Endometrium (tissue), 2 donors: Measurements from ENCODE around the gene CES2.
"Not testable (repeated sequence)": the region's sequence is repeated elsewhere in the genome, so short reads cannot be mapped to it uniquely, and the experiment has no call there.

ENCODE experiments used
- FAIRE-seq: peaks from 2 replicates; lab custom pipeline; 2012; peaks lifted over from hg19 to GRCh38; lab: Jason Lieb, UNC
- donor health status: control.
- donor health status: control.

Gene CES2

DNA sequence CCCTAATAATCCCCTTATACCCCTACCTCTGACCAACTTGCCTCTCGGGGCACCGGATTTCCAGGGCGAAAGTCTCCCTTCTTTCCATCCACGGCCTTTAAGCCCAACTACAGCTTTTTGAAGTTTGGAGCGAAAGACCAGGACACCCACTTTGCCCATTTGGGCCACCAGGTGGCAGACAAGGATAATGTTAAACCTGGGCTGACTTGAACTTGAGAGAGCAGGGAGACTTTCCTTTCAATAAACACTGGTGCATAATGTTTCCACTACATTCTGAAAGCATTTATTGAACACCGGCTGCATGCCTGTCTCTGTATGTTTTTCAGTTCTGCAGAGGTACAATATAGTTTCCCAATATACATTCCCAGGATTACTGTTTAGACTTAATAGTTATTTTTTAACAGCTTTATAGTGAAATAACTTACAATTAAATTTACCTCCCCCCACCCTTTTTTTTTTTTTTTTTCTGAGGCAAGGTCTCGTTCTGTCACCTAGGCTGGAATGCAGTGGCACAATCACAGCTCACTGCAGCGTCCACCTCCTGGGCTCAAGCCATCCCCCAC, 18.9 kb downstream of the CES2 start:
- FAIRE-seq, result no peak

DNA sequence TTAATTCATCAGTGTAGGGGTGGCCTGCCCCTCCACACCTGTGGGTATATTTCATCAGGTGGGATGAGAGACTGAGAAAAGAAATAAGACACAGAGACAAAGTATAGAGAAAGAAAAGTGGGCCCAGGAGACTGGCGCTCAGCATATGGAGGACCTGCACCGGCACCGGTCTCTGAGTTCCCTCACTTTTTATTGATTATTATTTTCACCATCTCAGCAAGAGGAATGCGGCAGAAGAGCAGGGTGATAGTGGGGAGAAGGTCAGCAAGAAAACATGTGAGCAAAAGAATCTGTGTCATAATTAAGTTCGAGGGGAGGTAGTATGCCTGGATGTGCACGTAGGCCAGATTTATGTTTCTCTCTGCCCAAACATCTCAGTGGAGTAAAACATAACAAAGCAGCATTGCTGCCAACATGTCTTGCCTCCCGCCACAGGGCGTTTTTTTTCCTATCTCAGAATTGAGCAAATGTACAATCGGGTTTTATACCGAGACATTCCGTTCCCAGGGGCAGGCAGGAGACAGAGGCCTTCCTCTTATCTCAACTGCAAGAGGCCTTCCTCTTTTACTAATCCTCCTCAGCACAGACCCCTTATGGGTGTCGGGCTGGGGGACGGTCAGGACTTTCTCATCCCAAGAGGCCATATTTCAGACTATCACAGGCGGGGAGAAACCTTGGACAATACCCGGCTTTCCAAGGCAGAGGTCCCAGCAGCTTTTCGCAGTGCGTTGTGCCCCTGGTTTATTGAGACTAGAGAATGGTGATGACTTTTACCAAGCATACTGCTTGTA, 20.2 kb downstream of the CES2 start:
- FAIRE-seq, result not testable (repeated sequence)

DNA sequence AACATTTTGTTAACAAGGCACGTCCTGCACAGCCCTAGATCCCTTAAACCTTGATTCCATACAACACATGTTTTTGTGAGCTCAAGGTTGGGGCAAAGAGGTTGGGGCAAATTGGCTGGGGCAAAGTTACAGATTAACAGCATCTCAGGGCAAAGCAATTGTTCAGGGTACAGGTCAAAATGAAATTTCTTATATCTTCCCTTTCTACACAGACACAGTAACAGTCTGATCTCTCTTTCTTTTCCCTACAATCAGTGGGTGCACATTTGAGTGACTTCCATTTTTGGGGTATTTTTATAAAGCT, 20.8 kb downstream of the CES2 start:
- not testable (repeated sequence) for FAIRE-seq

DNA sequence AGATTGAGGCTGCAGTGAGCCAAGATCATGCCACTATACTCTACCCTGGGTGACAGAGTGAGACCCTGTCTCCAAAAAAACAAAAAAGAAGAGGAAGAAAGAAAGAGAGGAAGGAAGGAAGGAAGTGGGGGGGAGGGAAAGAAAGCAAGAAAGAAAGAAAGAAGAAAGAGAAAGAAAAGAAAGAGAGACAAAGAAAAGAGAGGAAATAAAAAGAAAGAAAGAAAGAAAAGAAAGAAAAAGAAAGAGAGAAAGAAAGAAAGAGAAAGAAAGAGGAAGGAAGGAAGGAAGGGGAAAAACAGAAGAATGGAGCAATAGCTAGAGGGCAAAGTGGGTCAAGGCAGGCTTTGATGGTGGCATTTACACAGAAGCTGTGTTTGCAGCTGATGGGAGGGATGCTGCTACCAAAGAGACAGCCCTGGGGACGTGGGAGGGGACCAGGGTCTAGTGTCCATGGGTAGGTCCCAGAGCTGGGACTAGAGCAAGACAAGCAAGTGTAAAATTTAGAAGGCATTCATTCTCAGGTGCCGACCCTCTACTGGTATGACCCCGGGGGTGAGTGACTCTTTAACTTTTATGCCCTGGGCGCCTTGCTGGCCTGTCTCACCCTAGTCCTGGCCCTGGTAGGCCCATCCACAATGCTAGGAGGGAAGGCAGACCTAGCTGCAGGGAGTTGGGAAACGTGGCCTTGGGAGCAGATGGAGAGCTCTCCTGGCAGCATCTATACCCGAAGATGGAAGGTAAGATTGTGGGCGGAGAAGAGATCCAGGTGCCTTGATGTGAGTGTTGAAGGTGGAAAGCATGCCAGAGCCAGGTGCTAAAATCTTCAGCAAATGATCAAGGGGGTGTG, 23.8 kb downstream of the CES2 start:
- no peak for FAIRE-seq

DNA sequence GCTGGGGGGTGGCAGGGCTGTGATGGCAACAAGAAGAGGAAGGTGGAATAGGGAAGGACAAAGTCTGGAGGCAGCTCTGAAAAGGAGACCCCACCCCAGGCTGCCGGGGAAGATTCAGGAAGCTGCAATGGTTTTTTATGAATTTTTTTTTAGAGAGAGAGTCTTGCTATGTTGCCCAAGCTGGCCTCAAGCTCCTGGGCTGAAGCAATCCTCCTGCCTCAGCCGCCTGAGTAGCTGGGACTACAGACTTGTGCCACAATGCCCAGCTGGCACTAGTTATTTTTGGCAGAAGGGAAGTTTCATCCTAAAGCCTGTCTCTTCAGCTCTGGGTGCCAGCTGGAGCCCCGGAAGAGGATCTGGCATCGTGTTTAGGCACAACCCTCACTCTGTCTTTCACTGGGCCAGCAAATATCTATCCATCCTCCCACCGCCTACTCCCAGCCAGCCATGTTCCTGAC, 24.4 kb downstream of the CES2 start:
- FAIRE-seq, result no peak

DNA sequence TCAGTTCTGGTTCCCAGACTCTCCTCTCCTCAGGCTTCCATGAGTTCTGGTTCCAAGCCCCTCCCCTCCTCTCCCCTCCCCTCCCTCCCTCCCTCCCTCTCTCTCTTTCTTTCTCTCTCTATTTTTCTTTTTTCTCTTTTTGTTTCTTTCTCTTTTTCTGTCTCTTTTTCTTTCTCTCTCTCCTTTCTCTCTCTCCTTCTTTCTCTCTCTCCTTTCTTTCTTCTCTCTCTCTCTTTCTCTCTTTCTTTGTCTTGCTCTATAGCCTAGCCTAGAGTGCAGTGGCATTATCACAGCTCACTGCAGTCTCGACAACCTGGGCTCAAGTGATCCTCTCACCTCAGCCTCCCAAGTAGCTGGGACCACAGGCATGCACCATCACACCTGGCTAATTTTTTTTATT, 25.0 kb downstream of the CES2 start:
- no peak for FAIRE-seq

DNA sequence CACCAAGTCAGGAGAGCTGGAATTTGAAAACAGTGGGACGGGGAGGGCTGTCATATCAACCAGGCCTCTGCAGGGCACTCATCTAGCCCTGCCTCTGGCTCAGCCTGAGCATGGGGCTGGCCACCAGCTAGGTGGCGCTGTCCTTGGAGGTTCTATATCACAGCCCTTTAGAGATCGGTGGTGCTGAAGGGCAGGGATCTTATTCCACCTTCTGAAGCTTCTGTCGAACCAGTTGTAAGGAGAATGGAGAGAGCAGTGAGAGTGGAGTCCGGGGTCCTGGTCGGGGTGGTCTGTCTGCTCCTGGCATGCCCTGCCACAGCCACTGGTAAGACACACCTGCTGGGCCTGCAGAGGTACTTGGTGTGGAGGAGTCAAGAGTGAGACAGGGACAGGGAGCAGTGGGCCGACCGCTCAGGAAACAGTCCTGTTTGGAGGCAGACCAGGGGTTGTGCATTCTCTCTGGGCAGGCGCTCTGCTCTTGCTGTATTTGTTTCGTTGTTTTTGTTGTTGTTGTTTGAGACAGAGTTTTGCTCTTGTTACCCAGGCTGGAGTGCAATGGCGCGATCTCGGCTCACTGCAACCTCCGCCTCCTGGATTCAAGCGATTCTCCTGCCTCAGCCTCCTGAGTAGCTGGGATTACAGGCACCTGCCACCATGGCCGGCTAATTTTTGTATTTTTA, 25.9 kb downstream of the CES2 start, which contains the start of gene CES3:
TSS of gene CES3 (plus strand) at position 202 of the 680 bp plus-strand sequence. CDS start at position 244, 42 bp downstream.
- FAIRE-seq, result no peak

DNA sequence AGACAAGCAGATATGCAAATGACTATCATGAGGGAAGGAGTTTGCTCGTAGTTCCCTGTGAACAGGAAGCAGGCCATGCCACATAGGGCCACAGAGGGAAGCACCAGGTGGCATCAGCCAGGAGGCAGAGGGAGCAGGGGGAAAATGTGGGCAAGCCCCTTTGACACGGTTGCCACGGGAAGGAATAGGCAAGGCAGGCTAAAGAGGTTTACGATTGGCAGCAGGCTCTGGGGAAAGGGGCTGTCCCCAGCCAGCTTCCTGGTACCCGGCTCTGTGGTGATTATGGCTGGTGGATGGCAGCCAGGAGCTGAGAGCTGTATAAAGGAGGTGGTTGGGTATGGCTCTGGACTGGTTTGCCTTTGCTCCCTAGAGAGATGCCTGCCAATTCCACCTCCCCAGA, 26.6 kb downstream of the CES2 start:
- no peak for FAIRE-seq

DNA sequence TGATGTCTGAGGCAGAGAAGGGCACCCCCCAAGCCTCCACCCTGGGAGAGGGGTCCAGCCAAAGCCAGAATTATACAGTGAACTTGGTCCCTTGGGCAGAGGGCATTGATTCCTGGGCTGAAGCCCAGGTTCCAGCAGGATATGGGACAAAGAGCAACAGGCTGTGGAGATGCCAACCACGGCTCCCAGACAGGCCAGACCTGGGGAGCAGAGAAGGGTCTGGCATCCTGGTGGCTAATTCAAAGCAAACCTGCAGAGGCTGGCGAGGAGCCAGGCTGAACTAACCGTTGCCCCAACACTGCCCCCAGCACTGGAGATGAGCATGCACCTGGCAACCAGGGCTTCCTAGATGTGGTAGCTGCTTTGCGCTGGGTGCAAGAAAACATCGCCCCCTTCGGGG, 28.7 kb downstream of the CES2 start:
- FAIRE-seq, result no peak

DNA sequence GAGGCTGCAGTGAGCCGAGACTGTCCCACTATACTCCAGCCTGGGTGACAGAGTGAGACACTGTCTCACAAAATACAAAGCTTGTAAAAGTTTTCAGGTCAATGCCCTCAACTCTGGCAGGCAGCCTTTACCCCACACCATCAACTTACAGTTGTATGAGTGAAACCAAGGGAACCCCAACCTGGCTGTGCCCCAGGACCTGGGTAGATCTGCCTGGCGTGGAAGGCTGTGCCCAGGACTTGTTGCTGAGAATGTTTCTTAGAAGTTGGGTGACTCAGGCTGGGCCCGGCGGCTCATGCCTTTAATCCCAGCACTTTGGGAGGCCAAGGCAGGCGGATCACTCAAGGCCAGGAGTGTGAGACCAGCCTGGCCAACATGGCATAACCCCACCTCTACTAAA, 33.5 kb downstream of the CES2 start:
- FAIRE-seq, result no peak

DNA sequence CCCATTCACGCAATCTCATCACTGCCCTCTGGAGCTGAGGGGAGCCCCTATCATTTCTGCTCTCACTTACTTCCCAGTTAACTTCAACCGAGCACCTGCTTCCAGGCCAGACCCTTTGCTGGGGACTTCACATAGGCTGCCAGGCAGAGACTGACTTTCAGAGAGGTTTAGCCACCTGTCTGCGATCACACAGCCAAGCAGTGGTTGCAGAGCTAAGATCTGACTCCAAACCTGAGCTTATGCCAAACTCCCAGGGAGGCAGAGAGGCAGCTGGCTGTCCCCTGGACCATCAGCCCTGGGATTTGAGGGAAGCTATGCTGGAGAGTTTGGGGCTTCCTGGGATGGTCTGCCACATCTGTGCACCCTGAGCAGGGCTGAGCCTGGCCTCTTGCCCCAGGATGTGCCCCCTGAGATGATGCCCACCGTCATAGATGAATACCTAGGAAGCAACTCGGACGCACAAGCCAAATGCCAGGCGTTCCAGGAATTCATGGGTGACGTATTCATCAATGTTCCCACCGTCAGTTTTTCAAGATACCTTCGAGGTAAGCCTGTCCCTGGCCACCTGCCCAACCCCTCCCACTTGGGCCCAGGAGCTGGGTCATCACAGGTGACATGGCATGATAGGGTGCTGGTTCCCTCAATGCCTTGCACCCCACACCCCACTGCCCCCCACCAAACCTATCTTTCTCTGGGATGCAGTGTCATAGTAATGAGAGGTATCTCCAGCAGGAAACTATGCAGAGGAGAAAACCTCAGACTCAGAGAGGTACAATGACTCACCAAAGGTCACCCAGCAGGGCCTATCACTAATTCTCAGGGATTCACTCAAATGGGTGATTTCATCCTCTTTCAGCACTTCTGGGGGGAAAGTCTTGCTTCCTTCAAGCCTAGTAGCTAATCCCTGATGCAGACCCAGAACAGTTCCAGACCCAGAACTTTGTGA, 35.7 kb downstream of the CES2 start:
- no peak for FAIRE-seq

DNA sequence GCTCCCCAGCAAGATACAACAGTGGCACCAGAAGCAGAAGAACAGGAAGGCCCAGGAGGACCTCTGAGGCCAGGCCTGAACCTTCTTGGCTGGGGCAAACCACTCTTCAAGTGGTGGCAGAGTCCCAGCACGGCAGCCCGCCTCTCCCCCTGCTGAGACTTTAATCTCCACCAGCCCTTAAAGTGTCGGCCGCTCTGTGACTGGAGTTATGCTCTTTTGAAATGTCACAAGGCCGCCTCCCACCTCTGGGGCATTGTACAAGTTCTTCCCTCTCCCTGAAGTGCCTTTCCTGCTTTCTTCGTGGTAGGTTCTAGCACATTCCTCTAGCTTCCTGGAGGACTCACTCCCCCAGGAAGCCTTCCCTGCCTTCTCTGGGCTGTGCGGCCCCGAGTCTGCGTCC, 37.7 kb downstream of the CES2 start:
- no peak for FAIRE-seq

DNA sequence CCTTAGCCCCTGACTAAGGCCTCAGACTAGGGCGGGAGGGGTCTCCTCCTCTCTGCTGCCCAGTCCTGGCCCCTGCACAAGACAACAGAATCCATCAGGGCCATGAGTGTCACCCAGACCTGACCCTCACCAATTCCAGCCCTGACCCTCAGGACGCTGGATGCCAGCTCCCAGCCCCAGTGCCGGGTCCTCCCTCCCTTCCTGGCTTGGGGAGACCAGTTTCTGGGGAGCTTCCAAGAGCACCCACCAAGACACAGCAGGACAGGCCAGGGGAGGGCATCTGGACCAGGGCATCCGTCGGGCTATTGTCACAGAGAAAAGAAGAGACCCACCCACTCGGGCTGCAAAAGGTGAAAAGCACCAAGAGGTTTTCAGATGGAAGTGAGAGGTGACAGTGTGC, 38.4 kb downstream of the CES2 start:
- no peak for FAIRE-seq

DNA sequence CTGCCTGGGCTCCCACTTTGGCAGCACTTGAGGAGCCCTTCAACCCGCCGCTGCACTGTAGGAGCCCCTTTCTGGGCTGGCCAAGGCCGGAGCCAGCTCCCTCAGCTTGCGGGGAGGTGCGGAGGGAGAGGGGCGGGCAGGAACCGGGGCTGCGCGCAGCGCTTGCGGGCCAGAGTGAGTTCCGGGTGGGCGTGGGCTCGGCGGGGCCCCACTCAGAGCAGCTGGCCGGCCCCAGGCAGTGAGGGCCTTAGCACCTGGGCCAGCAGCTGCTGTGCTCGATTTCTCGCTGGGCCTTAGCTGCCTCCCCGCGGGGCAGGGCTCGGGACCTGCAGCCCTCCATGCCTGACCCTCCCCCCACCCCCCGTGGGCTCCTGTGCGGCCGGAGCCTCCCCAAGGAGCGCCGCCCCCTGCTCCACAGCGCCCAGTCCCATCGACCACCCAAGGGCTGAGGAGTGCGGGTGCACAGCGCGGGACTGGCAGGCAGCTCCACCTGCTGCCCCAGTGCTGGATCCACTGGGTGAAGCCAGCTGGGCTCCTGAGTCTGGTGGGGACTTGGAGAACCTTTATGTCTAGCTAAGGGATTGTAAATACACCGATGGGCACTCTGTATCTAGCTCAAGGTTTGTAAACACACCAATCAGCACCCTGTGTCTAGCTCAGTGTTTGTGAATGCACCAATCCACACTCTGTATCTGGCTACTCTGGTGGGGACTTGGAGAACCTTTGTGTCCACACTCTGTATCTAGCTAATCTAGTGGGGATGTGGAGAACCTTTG, 39.0 kb downstream of the CES2 start:
- not testable (repeated sequence) for FAIRE-seq

DNA sequence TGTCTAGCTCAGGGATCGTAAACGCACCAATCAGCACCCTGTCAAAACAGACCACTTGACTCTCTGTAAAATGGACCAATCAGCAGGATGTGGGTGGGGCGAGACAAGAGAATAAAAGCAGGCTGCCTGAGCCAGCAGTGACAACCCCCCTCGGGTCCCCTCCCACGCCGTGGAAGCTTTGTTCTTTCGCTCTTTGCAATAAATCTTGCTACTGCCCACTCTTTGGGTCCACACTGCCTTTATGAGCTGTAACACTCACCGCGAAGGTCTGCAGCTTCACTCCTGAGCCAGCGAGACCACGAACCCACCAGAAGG, 39.6 kb downstream of the CES2 start:
- not testable (repeated sequence) for FAIRE-seq

DNA sequence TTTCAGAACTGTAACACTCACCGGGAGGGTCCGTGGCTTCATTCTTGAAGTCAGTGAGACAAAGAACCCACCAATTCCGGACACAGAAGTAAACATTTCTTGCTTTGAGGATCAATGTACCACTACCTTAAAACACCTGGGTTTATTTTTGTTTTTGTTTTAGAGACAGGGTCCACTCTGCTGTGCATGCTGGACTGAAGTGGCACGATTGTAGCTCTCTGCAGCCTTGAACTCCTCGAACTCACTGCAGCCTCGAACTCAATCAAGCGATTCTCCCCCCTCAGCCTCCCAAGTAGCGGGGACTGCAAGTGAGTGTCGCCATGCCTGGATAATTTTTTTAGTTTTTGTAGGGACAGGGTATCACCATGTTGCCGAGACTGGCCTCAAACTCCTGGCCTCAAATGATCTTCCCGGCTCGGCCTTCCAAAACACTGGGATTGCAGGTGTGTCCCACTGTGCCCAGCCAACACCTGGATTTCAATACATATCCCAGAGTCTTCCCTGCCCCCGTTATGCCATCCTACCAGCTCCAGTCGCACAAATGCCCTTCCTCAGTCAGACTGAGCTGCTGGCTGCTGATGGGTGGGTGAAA, 40.1 kb downstream of the CES2 start:
- FAIRE-seq, result no peak

DNA sequence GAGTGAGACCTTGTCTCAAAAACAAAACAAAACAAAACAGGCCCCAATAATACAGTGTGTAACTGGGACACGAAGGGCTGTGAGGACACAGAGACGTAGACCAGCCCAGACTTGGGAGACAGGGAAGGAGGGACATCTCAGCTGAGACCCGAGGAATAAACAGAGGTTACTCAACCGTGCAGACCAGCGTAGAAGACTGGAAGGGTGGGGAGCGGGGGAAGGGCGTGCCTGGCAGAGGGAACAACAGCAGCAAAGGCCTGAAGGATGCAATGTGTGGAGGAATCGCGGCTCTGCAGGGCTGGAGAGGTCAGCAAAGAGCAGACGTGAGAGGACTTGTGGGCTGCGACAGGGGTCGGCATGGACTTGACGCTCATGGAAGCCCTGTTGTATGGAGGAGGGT, 41.4 kb downstream of the CES2 start:
- FAIRE-seq, result no peak

DNA sequence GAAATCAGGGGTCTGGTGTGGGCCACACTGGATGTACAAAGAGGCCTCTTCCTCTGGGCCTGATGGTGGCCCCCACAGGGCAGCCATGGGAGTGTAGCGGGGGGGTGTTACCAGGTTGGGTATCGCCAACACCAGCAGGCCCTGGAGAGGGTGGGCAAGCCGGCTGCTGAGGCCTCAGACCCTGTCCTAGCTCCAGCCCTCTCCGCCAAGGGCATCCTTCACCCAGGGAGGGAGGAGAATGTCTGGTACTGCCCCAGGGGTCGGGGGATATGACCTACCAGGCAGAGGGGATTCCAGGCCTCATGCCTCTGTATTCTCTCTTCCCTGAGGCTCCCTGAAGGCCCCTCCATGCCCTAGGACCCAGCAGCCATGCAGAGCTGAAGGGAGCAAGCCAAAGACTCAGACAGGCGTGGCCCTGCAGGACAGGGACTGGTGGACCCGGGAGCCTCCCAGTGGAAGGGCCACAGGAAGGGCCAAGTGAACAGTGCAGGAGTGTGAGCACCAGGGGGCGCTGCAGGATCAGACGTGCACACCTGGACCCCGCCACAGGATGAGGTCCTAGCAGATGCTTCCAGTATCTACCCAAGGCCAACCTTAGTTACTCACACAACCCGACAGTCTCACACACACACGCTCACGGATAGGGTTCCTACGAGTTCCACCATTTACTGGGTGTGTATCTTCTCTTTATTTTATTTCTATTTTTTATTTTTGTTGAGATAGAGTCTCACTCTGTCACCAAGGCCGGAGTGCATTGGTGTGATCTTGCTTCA, 42.2 kb downstream of the CES2 start:
- FAIRE-seq, result no peak

DNA sequence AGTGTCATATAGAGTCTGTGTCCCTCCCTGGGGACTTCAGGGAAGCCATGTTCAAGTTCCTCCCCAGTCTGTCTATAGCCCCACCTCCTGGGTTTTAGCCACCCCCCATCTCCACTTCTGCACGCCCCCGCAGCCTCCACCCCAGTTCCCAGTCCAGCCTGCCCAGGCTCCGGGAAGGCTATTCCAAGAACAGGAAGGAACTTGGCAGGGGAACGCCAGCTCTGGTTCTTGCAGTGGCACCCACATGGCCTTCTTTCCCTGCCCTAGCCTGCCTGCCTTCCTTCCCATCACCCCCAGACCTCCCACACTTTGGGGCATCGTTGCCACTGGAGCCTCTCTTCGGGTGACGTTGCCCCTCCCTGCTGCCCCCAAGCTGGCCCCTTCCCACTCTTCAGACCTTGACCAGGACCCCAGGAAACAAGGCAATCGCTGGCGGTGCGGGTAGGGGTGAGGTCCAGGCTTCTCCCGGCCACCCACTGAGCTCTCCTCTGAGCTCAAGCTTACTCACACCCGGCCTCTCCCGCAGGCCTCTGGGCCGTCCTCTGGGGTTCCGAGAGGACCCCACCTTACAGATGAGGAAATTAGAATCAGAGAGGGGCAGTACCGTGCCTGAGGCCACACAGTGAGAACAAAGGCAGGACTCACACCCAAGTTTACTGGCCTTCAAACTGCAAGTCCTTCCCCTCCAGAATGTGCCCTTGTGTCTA, 43.8 kb downstream of the CES2 start:
- FAIRE-seq, result no peak
